Lung (tissue), 12 donors: ENCODE data around the gene DLG1. TPM values are rescaled to one million over a fixed set of nuclear protein-coding genes. Genes with fewer than 3 reads are reported as not detected.

Experiments
- ATAC-seq: fragments of 200-7000 bp; cut with Tn5 transposase; one replicate; pipeline ENCODE4 v1.9.1; 2020; ENCODE audit warnings: moderate number of reproducible peaks; ENCODE audit not compliant: insufficient read depth, low FRiP score
- DNase-seq, 3 donors: peaks; one replicate each; pipeline ENCODE4 v3.0.0-alpha.2; 2013 to 2017
- H3K27ac ChIP-seq, 2 donors: one replicate each; pipeline ENCODE4 v1.5.1; 2013; ENCODE audit warnings: mild to moderate bottlenecking in 2 of 2, moderate library complexity in 2 of 2, control low read depth in 1 of 2, inconsistent platforms in 1 of 2, low read depth in 1 of 2, low read length in 1 of 2
- H3K27me3 ChIP-seq, 3 donors: one replicate each; pipeline ENCODE4 v1.5.1; 2013; ENCODE audit warnings: low read length in 2 of 3; ENCODE audit not compliant: control insufficient read depth in 3 of 3, insufficient read depth in 3 of 3
- H3K36me3 ChIP-seq, 4 donors: one replicate each; pipeline ENCODE4 v1.5.1; 2013; ENCODE audit warnings: low read length in 4 of 4, mild to moderate bottlenecking in 1 of 4, moderate library complexity in 1 of 4; ENCODE audit not compliant: control insufficient read depth in 4 of 4, insufficient read depth in 4 of 4
- H3K4me1 ChIP-seq, 5 donors: one replicate each; pipeline ENCODE4 v1.5.1; 2013; ENCODE audit warnings: low read length in 5 of 5, mild to moderate bottlenecking in 2 of 5, moderate library complexity in 1 of 5; ENCODE audit not compliant: control insufficient read depth in 5 of 5, insufficient read depth in 5 of 5
- H3K4me3 ChIP-seq: one replicate; pipeline ENCODE4 v1.5.1; 2013; ENCODE audit warnings: mild to moderate bottlenecking, control low read depth, moderate library complexity
- H3K9ac ChIP-seq, 2 donors: one replicate each; pipeline ENCODE4 v1.5.1; 2013; ENCODE audit warnings: low read length in 2 of 2, control low read depth in 1 of 2; ENCODE audit not compliant: insufficient read depth in 1 of 2
- H3K9me3 ChIP-seq, 4 donors: one replicate each; pipeline ENCODE4 v1.5.1; 2013; ENCODE audit warnings: low read length in 3 of 4, mild to moderate bottlenecking in 1 of 4, moderate library complexity in 1 of 4; ENCODE audit not compliant: control insufficient read depth in 4 of 4, insufficient read depth in 3 of 4
- WGBS, 2 donors: extraction: QIAGEN DNeasy Blood & Tissue Kit; methylation state at CpG; one replicate each; pipeline ENCODE4 v1.1.7; 2013; 5-methylcytosine and 5-hydroxymethylcytosine counted together
- polyA plus RNA-seq, 2 donors: library from polyadenylated mRNA; stranded (reverse); fragments of 200-250 nt; gene quantifications; one replicate each; pipeline ENCODE4 v1.2.1, GENCODE V29; 2013
- total RNA-seq, 2 donors: library from RNA; depleted of rRNA in 1 of 2; stranded (reverse); fragments of >200 nt in 1 of 2; gene quantifications; one replicate each; pipeline ENCODE4 v1.2.1, GENCODE V29; 2014 to 2021
- TF ChIP-seq, protein P1 (sequence below): IDR thresholded peaks from 2 replicates; pipeline ENCODE4 v1.5.1; 2012; ENCODE audit warnings: mild to moderate bottlenecking; ENCODE audit errors: control extremely low read depth, extremely low read depth
- donor health status: control.
- donor health status: control.
- donor health status: Bipolar disorder and iron deficiency.
- donor health status: healthy.
- donor health status: DM: yes; HTN: yes; CAD: no.

The DLG1 gene
- total and polyA plus RNA-seq, 4 donors: 16.0 to 114 (median 45.7) TPM

DNA sequence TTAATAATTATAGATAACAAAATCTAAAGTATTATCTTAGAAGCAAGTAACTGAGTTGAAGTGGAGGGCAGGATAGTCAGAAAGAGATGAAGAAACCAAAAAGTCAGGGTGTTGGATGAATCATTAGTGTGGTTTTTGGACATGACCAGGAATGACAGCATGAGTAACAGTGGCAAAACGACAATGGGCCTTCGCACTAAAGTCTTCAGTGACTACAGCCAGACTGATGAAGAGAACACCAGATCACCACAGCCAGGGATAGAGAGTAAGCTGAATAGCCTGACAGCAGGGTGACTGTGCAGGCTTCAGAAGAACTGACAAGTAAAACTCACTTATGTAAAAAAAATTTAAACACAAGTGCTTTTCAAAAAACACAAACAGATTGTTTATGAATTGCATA, 172.8 kb downstream of the DLG1 start:
- Histone ChIP-seq H3K27me3 (no peaks in the 10 kb centered on the region), H3K27ac (no peak overlapping the region), H3K4me3 (no peak overlapping the region), H3K4me1 (peaks cover 0 to 5% (median 0%) of the 10 kb centered on the region in 5 donors), H3K9ac (no peak overlapping the region), H3K9me3 (no peaks in the 10 kb centered on the region), H3K36me3 (peaks cover 3 to 27% (median 12%) of the 10 kb centered on the region in 4 donors)
- DNase-seq: no peak
- TF ChIP-seq, protein P1, sequence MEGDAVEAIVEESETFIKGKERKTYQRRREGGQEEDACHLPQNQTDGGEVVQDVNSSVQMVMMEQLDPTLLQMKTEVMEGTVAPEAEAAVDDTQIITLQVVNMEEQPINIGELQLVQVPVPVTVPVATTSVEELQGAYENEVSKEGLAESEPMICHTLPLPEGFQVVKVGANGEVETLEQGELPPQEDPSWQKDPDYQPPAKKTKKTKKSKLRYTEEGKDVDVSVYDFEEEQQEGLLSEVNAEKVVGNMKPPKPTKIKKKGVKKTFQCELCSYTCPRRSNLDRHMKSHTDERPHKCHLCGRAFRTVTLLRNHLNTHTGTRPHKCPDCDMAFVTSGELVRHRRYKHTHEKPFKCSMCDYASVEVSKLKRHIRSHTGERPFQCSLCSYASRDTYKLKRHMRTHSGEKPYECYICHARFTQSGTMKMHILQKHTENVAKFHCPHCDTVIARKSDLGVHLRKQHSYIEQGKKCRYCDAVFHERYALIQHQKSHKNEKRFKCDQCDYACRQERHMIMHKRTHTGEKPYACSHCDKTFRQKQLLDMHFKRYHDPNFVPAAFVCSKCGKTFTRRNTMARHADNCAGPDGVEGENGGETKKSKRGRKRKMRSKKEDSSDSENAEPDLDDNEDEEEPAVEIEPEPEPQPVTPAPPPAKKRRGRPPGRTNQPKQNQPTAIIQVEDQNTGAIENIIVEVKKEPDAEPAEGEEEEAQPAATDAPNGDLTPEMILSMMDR: no peak
- 83 to 86% methylated on average over 2 of the region's 2 CpGs for WGBS, 2 donors
- ATAC-seq: no peak

DNA sequence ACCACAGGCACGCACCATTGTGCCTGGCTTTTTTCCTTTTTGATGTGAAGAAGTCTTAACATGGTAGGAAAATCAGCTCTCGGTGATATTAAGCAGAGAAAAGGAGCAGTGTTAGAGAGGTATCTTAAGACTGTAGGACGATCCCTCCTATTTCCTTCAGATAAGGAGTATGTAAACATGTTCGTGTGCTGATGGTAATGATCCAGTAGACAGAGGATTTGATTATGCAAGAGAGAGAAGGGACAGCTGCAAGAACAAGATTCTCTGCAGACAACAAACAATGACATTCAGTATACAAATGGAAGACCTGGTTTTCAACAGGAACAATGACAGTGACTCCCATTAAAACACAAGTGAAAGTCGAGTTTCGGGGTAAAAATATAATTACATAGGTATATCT, 173.7 kb downstream of the DLG1 start:
- ATAC-seq (no peak), DNase-seq (peak in 2 of 3 donors; percentile 27 to 56)
- TF ChIP-seq, protein P1: no peak
- Histone ChIP-seq H3K27me3 (no peaks in the 10 kb centered on the region), H3K9me3 (no peaks in the 10 kb centered on the region), H3K9ac (no peak overlapping the region), H3K4me3 (no peak overlapping the region), H3K36me3 (peaks cover 3 to 25% (median 10%) of the 10 kb centered on the region in 4 donors), H3K4me1 (peaks cover 0 to 5% (median 0%) of the 10 kb centered on the region in 5 donors), H3K27ac (no peak overlapping the region)
- WGBS, 2 donors: 74 to 79% methylated on average over 6 of the region's 6 CpGs

DNA sequence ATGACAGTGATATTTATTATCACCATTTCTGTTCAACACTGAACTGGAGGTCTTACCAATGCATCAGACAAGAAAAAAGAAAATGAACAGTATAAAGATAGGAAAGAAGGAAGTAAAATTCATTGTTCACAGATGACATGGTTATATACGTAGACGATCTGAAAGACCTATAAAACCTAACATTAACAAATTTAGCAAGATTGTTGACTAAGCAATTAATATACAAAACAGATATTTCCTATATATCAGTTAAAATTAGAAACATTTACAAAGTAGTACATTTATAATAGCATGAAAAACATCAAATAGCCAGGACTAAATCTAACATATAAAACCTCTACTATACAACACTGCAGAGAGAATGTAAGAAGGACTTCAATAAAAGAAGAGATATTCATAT, 176.0 kb downstream of the DLG1 start:
- Histone ChIP-seq H3K27me3 (no peaks in the 10 kb centered on the region), H3K4me1 (peaks cover 0 to 5% (median 0%) of the 10 kb centered on the region in 5 donors), H3K36me3 (peaks cover 0 to 10% (median 4%) of the 10 kb centered on the region in 4 donors), H3K9me3 (no peaks in the 10 kb centered on the region), H3K27ac (no peak overlapping the region), H3K4me3 (no peak overlapping the region), H3K9ac (no peak overlapping the region)
- DNase-seq (no peak), ATAC-seq (no peak)
- TF ChIP-seq, protein P1: no peak
- 47 to 73% methylated on average over 2 of the region's 2 CpGs for WGBS, 2 donors

DNA sequence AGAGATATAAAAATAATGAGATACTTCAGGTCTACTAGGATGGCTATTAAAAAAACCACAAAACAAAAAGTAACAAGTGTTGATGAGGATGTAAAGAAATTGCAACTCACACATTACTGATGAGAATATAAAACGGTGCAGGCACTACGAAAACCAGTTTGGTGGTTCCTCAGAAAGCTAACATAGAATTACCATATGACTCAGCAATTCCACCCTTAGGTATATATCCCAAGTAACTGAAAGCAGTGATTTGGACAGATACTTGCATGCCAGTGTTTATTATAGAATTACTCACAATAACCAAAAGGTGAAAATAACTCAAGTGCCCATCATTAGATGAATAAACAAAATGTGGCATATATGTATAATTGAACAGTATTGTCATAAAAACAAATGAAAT, 181.3 kb downstream of the DLG1 start:
- Histone ChIP-seq H3K9ac (no peak overlapping the region), H3K27ac (no peak overlapping the region)

More for the DNA sequence above, 181.3 kb downstream of the DLG1 start:
- DNase-seq (no peak), ATAC-seq (no peak)
- 76 to 84% methylated on average over 2 of the region's 2 CpGs for WGBS, 2 donors
- H3K36me3 ChIP-seq: peaks cover 0 to 22% (median 6%) of the 10 kb centered on the region in 4 donors
- TF ChIP-seq, protein P1: no peak
- no peaks in the 10 kb centered on the region for H3K4me1 ChIP-seq
- no peak overlapping the region for H3K4me3 ChIP-seq
- H3K27me3 ChIP-seq: no peaks in the 10 kb centered on the region
- H3K9me3 ChIP-seq: no peaks in the 10 kb centered on the region
